Measurements from ENCODE around the gene APBA2. TPM values are rescaled to one million over a fixed set of nuclear protein-coding genes. Genes with fewer than 3 reads are reported as not detected.

APBA2 gene
- total and polyA plus RNA-seq, 2 of the 4 experiments (the other 2 are of a cell fraction): 21.7 to 33.0 TPM

DNA sequence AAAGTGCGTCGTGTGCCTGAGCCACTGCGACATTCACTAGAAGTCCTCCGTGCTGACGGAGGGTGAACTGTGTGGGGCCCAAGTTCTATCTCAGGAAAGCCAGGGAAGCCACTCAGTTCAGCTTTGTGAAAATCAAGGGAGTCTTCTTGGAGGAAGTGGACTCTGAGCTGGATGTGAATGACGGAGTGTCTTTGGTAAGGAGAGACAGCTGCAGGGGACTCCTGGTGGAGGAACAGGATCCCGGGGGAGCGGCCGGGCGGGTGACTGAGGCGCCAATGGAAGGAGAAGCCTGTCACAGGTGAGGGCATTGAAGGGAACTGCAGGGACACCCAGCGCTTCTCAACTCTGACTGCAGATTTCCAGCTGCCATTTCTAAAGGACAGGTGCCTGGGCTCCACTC, 75.6 kb downstream of the APBA2 start:
- Histone ChIP-seq H3K4me3 (ENCODE audit: insufficient read depth, low read depth, low read length) (no peak overlapping the region), H3K9me1 (ENCODE audit: insufficient read depth, low read length) (peaks cover 16% of the 10 kb centered on the region), H3K56ac (ENCODE audit: extremely low read depth, insufficient read depth, low read length) (no peak overlapping the region), H3K4me1 (ENCODE audit: control insufficient read depth, insufficient read depth, low read length) (peaks cover 7% of the 10 kb centered on the region; the same call in 1 of the 2 replicates), H2AFZ (replicated peaks; ENCODE audit: low read length, poor library complexity) (peak overlapping the region; percentile 50), H4K20me1 (ENCODE audit: insufficient read depth, low read length) (no peaks in the 10 kb centered on the region), H3K27me3 (ENCODE audit: control insufficient read depth, insufficient read depth, low read length) (no peaks in the 10 kb centered on the region), H2BK20ac (ENCODE audit: low read depth, low read length) (peak overlapping the region; percentile 88), H4K5ac (ENCODE audit: low read depth, low read length) (peak overlapping the region; percentile 19; the same call in 1 of the 2 replicates), H3K18ac (ENCODE audit: low read depth, low read length) (peak overlapping the region; percentile 18; the same call in 1 of the 2 replicates), H3K9ac (ENCODE audit: low read depth, low read length) (no peak overlapping the region), H4K91ac (ENCODE audit: insufficient read depth, low read depth, low read length) (peak overlapping the region; percentile 80), H3K23ac (ENCODE audit: low read depth, low read length) (peak overlapping the region; percentile 78; the same call in 1 of the 2 replicates), H3K4me2 (ENCODE audit: low read depth, low read length) (peak overlapping the region; percentile 23; the same call in 1 of the 2 replicates), H2AK5ac (ENCODE audit: low read depth, low read length) (peak overlapping the region; percentile 93), H4K8ac (ENCODE audit: low read depth in 2 of 2, low read length in 2 of 2) (peak overlapping the region; percentile 51 to 79; a peak in 3 of 4 replicates), H3K36me3 (ENCODE audit: control insufficient read depth, insufficient read depth, low read length) (no peaks in the 10 kb centered on the region), H3K27ac (ENCODE audit: insufficient read depth, low read length) (peak overlapping the region; percentile 31; the same call in 1 of the 2 replicates), H3K14ac (replicated peaks; ENCODE audit: low read depth, low read length) (peak overlapping the region; percentile 72), H2AK9ac (replicated peaks; ENCODE audit: low read depth, low read length, poor library complexity) (peak overlapping the region; percentile 80), H3K4ac (ENCODE audit: low read depth, low read length) (peak overlapping the region; percentile 81), H3K9me3 (ENCODE audit: control insufficient read depth, insufficient read depth, low read length) (no peaks in the 10 kb centered on the region), H2BK120ac (ENCODE audit: low read depth, low read length) (peak overlapping the region; percentile 89), H2BK5ac (ENCODE audit: low read depth, low read length, poor library complexity, severe bottlenecking) (peak overlapping the region; percentile 88), H2BK15ac (ENCODE audit: low read depth, low read length) (peak overlapping the region; percentile 88; the same call in 2 of the 3 replicates), H3K79me1 (ENCODE audit: low read depth in 1 of 2, low read length in 2 of 2) (peaks cover 13 to 50% of the 10 kb centered on the region in 2 experiments; a peak in 3 of 4 replicates)
- intact Hi-C loops (cut with micrococcal nuclease): no loop called here
- WGBS, 2 experiments (ENCODE audit: extremely low coverage in 2 of 2, insufficient read length in 1 of 2): no CpG with 5 or more reads among the region's 12 CpGs
- ChIA-PET POLR2A (ENCODE audit: unreplicated experiment) (no interaction called here), CTCF (no interaction called here)
- BruUV-seq (replicated peaks): no TSS peak
- no peak for ATAC-seq (ENCODE audit: low read depth)
- TF ChIP-seq POLR2A (IDR thresholded peaks at IDR 0.05; ENCODE audit: low read depth, low read length): no peak
- no peak for TF ChIP-seq NFE2L2 (IDR thresholded peaks at IDR 0.05; ENCODE audit: low read depth, low read length)
- TF ChIP-seq RCOR1 (IDR thresholded peaks at IDR 0.05; ENCODE audit: insufficient replicate concordance, low read length): no peak
- TF ChIP-seq, protein P1, sequence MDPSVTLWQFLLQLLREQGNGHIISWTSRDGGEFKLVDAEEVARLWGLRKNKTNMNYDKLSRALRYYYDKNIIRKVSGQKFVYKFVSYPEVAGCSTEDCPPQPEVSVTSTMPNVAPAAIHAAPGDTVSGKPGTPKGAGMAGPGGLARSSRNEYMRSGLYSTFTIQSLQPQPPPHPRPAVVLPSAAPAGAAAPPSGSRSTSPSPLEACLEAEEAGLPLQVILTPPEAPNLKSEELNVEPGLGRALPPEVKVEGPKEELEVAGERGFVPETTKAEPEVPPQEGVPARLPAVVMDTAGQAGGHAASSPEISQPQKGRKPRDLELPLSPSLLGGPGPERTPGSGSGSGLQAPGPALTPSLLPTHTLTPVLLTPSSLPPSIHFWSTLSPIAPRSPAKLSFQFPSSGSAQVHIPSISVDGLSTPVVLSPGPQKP (IDR thresholded peaks at IDR 0.05; ENCODE audit: borderline replicate concordance, low read depth, low read length): no peak
- no peak for TF ChIP-seq FOS (IDR thresholded peaks at IDR 0.05; ENCODE audit: low read depth, low read length)
- no peak for TF ChIP-seq MAFK (IDR thresholded peaks at IDR 0.05; ENCODE audit: low read depth, low read length)
- TF ChIP-seq, protein P2, sequence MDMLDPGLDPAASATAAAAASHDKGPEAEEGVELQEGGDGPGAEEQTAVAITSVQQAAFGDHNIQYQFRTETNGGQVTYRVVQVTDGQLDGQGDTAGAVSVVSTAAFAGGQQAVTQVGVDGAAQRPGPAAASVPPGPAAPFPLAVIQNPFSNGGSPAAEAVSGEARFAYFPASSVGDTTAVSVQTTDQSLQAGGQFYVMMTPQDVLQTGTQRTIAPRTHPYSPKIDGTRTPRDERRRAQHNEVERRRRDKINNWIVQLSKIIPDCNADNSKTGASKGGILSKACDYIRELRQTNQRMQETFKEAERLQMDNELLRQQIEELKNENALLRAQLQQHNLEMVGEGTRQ (IDR thresholded peaks at IDR 0.05; ENCODE audit: low read depth, low read length): no peak
- TF ChIP-seq MXI1 (IDR thresholded peaks at IDR 0.05; ENCODE audit: borderline replicate concordance, low read depth, low read length): no peak
- TF ChIP-seq, protein P3, sequence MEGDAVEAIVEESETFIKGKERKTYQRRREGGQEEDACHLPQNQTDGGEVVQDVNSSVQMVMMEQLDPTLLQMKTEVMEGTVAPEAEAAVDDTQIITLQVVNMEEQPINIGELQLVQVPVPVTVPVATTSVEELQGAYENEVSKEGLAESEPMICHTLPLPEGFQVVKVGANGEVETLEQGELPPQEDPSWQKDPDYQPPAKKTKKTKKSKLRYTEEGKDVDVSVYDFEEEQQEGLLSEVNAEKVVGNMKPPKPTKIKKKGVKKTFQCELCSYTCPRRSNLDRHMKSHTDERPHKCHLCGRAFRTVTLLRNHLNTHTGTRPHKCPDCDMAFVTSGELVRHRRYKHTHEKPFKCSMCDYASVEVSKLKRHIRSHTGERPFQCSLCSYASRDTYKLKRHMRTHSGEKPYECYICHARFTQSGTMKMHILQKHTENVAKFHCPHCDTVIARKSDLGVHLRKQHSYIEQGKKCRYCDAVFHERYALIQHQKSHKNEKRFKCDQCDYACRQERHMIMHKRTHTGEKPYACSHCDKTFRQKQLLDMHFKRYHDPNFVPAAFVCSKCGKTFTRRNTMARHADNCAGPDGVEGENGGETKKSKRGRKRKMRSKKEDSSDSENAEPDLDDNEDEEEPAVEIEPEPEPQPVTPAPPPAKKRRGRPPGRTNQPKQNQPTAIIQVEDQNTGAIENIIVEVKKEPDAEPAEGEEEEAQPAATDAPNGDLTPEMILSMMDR (conservative IDR thresholded peaks at IDR 0.05; ENCODE audit: low read depth, low read length): no peak
- TF ChIP-seq BHLHE40 (IDR thresholded peaks at IDR 0.05; ENCODE audit: low read depth, low read length): no peak
- TF ChIP-seq RFX5 (IDR thresholded peaks at IDR 0.05; ENCODE audit: low read depth, low read length): no peak
- no peak for TF ChIP-seq SMC3 (IDR thresholded peaks at IDR 0.05; ENCODE audit: low read depth, low read length)
- no peak for TF ChIP-seq CHD1 (IDR thresholded peaks at IDR 0.05; ENCODE audit: low read depth, low read length)
- TF ChIP-seq RAD21 (IDR thresholded peaks at IDR 0.05; ENCODE audit: low read length): no peak
- no peak for TF ChIP-seq CEBPB (IDR thresholded peaks at IDR 0.05; ENCODE audit: low read depth, low read length)
- no peak for TF ChIP-seq MAZ (IDR thresholded peaks at IDR 0.05; ENCODE audit: borderline replicate concordance, low read depth, low read length)
- DNase-seq: no peak
- in situ Hi-C loops (cut with MboI; ENCODE audit: low sequenced_read_pairs): no loop called here
- dilution Hi-C loops (cut with HindIII; ENCODE audit: low sequenced_read_pairs, unreplicated experiment): no loop called here
